GM21825 (cell line): ENCODE measurements around the gene ITPR3.

Experiments used
- ATAC-seq: cut with Tn5 transposase; IDR thresholded peaks from one replicate; pipeline ENCODE4 v1.9.1; 2021; ENCODE audit warnings: mild to moderate bottlenecking, moderate library complexity; ENCODE audit not compliant: unreplicated experiment

The ITPR3 gene

DNA sequence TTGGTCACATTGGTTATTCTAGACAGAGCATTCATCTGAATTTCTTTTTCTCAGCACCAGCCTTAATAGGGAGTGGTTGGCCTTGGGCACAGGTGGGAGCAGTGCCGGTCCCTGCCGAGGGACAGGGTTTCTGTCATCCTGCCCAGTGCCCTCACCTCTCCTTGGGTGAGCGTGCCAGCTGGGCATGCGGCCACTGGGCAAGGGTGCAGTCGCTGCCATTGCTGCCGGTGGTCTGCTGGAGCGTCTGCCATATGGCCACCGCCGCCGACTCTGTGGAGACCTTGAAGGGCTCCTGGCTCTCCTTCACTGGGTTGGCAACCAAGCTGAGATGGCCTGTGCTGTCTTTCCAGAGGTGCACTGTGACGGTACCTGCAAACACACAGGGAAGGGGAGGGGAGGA is 106.8 kb downstream of the ITPR3 start:
- no peak for ATAC-seq

DNA sequence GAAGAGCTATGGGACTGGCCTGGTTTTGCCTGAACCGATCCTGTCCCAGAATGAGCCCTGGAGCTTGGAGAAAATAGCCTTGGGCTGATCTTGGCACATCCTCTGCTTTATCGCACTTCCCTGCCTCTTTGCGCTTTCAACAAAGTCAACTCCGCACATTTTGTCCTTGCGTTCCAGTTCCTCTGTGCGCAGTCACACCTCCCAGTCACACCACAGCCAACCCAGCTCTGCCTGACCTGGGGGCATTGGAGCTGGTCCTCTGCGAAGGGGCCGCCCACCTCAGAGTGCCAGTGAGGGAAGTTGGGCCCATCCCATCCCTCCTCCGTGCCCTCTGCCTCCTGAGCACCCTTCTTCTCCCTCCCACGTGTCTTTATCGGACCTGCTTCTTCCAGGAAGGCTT is 107.3 kb downstream of the ITPR3 start:
- no peak for ATAC-seq

DNA sequence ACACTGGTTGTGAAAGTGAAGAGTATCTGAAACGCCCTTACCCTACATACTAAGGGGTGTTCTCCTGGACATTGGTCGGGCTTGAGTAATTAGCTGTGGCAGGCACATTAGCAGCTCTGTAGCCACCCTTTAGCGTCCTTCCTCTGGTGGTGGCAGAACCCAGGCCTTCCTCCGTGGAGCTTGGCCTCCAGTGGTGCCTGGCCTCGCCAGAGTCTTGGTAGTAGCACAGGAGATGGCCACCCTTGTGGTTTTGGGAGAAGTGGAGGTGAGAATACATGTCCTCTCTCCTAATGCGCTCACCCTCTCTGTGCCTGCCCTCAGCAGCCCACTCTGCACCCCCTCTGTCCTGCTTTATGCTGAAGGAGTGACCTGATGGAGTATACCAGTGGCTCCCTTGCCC is 107.9 kb downstream of the ITPR3 start:
- no peak for ATAC-seq

GRCh38 chr6:33730611-33731010 is 109.5 kb downstream of the ITPR3 start:
- no peak for ATAC-seq

DNA sequence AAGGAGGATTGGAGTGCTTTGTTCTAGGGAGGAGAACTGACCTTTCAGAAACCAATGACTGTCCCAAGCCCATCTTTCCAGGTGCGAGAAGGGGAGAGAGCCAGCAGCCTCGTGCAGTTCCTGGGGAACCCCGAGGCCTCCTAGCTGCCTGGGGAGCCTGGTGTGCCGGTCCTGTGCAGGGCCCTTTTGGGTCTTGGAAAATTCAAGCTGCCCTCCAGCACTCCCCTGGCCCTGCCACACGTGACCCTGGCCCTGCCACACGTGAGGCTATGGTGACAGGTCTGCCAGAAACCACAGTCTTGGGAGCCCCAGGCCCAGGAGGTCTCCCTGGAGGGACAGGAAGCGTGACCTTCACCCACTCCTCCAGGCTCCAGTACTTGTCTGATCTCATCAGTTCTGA is 109.9 kb downstream of the ITPR3 start:
- no peak for ATAC-seq

GRCh38 chr6:33731751-33732282 is 110.7 kb downstream of the ITPR3 start:
- ATAC-seq, result no peak

DNA sequence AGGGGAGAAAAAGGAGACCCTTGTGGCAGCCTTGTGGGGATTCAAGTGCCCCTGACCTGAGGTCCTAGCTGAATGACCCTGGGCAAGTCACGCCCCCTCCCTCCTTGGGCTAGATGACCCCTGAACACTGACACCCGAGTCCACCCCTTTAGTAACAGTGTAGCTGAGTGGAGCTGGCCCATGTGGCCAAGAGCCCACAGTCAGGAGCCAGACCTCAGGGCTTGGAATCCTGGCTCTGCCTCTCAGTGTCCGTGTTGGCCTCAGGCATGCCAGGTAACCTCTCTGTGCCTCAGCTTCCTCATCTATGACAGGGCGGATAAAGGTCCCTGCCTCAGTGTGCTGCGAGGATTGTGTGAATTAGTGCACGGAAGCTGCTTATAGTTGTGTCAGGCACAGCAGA is 111.3 kb downstream of the ITPR3 start:
- no peak for ATAC-seq

DNA sequence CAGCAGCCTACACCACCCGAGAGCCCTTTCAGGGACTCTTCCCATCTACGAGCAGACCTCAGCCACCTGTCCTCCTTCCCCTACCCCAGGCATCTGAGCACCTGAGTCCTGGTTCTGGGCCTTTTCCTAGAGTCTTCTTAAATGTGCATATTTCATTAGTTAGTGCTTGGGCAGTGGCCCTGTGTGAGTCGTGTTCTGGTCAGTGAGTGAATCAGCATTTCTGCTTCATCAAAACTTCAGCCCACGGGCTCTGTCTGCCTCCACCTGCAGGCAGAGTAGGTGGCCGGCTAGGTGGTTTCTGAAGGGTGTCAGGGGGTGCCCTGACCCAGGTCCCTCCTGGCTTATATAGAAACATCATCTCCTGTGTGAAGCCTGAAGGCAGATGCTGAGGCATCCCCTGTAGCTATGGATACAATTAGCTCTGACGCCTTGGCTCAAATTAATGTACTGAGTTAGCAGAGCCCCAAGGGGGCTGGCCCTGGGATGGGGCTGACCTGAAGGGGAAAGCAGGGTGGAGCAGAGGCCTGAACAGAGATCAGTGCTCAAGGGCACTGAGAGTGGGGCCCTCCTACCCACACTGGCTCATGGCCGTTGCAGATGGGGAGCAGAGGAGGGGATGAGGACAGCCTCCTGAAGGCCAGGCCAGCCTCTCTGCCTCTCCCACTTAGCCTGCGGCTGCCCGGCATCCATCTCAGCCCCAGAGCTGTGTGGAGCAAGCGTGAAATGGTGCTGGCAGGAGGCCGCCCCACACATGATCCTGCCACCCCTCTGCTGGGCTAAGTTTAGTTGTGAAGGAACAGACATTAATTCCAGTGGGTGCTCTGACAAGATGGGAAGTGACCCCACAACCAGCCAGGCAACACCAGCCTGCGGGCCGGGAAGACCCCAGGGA is 111.9 kb downstream of the ITPR3 start:
- no peak for ATAC-seq

DNA sequence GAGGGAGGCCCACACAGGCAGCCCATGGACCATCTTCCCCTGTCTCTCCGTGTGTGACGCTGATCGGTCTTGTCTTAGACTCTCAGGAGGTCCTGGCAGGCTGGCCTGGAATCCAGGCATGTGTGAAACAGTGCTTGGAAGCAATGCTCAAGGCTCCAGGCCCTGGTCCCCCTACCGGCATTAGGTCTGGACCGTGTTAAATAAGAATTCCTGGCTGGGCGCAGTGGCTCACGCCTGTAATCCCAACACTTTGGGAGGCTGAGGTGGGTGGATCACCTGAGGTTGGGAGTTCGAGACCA is 112.5 kb downstream of the ITPR3 start:
- ATAC-seq, result no peak

- ATAC-seq, result no peak
These were observed 114.1 kb downstream of the ITPR3 start for GRCh38 chr6:33735216-33735615.

DNA sequence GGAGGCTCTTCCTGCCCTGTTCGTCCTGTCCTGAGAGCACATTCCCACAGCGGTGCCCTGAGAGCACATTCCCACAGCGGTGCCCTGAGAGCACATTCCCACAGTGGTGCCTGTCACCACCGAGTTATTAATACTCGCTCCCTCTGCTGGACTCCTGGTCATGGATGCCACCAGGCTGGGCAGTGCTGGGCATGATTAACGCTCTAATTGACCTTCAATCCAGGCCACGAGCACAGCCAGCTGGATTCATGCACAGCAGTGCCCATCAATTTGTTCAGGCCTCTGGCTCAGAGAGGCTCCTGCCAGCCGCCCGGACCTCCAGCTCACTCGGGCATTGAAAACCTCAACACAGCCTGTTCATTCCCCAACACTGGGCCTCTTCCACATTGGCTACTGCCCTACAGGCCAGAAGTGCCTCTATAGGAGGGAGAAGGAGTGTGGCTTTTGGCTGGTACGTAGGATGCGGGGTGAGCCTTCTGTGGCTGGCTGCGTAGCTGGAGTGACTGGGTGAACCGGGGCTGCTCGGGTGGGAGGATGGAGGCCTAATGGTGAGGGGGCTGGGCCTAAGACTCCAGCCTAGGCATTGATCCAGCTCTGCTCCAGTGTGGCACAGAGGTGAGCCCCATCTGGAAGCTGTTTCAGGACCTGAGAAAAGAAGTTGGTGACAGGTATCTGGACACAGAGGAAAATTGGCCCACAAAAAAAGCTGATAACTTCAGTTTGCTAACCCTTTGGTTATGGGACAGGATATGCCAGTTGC is 116.3 kb downstream of the ITPR3 start:
- ATAC-seq, result no peak

- ATAC-seq, result no peak
These were observed 117.0 kb downstream of the ITPR3 start for GRCh38 chr6:33738153-33738552.

DNA sequence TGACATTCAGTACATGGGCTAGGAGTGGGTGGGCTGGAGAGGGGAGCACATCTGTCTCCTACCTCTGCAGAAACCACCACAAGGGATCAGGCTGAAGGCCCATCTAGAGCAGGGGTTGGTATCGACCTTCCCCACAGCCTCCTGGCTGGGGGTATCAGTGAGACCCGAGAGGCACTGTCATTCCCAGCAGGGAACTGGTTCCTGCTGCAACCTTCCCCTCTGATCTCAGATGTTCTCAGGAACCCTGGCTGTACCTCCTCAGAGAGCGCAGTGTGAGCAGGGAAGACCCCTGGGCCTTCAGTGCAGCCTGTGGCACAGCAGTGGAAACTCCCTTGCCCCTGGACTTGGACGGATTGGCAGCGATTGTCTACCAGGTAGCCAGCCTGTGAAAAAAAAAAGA is 117.8 kb downstream of the ITPR3 start:
- no peak for ATAC-seq

GRCh38 chr6:33739571-33739970 is 118.4 kb downstream of the ITPR3 start:
- ATAC-seq, result no peak

DNA sequence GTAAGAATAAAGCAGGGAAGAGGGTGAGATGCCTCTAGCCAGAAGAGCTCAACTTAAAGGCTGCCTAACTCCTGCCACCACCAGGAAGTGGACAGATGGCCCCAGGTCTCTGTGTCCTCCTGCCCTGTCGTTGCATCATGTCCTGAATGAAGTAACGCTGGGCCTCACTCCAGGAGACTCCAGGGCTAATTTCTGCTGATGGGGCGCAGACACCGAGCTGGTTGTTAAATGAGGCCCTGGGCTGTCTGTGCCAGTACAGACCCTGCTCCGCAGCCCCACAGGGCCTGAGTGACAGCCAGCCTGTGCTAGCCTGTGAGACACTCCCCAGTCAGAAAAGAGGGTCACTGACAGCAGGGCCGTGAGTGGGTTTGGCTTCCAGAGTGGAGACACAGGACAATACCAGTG is 119.1 kb downstream of the ITPR3 start:
- no peak for ATAC-seq

GRCh38 chr6:33740794-33741193 is 119.7 kb downstream of the ITPR3 start:
- ATAC-seq, result no peak

DNA sequence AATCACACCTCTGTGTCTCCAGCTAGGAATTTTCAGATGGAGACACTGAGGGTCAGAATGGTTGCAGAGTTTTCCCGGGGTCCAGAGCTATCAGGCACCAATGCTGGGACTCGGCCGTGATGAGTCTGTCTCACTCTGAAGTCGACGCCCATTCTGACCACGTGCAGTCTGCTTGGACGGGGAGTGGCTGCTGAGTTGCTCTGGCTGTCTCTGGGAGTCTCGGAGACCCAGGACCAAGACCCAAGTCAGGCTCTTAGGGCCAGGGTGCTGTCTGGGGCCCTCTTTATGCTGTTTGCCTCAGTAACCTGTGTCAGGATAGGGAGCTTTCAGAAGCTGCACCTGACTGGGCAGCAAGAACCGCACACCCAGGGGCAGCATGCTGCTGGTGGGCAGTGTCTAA is 121.0 kb downstream of the ITPR3 start:
- ATAC-seq, result no peak

DNA sequence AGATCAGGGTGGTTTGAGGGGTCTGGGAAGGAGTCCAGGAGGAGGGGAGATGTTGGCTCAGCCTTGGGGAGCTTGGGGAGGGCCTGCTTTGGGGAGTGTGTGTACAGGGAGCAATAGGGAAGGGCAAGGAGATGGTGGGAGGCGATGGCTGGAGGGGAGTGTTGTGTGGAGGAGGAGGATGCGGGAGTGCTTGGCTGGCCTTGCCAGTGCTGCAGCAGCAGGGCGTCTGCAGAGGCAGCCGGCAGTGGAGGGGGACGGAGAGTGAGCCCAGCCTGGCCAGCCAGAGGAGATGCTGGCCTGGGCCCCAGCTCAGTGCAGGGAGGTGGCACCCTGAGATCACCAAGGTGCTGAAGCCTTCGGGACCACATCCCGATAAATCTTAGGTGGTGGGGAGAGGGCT is 121.7 kb downstream of the ITPR3 start:
- no peak for ATAC-seq

DNA sequence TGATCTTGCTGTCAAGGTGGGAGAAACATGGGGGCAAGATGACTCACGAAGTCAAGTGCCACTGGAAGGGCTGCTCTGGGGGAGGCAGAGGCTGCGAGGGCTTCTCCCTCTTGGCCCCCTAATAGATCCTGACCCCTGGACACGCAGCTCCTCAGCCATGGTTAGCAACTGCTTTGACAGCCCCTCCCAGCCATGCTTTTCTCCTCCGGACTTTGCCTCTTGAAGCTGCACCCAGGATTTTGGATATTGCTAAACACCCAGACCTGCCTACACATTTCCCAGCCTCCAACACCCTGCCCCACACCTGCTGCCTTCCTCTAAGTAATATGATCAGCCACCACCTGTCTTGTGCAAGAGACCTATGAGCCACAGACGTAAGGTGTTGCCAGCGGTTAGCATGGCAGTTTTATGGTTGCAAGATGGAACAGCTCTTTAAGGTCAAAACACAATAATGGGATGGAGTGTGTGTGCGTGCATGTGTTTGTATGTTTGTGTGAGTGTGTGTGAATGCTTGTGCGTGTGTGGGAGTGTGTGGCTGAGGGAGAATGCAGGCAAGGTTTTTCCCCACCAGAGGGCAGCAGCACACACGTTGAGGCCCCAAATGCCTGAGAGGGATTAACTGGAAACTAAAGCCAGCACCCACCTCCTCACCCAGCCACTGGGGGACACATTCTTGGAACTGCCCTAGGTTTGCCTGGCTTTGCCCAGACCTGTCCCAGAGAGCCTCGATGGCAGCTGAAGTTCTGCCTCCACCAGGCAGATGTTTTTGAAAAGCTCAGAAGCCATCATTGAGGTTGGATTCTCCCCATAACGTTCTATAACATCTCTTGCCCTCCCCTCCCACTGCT is 123.1 kb downstream of the ITPR3 start:
- no peak for ATAC-seq

GRCh38 chr6:33744895-33745546 is 123.9 kb downstream of the ITPR3 start:
- no peak for ATAC-seq

GRCh38 chr6:33745548-33745947 is 124.4 kb downstream of the ITPR3 start:
- ATAC-seq, result no peak
